SU-DHL-6 (cell line): ENCODE measurements around the gene OAF.
"Not testable (repeated sequence)": the region's sequence is repeated elsewhere in the genome, so short reads cannot be mapped to it uniquely, and the experiment has no call there.

Experiments
- H2AFZ ChIP-seq: fragments of 200-600 bp; sonication (generic); 2 replicates; pipeline ENCODE4 v1.6.1; 2014; ENCODE audit warnings: low read depth, mild to moderate bottlenecking, moderate library complexity, mixed read lengths, antibody characterized with exemption, low read length; ENCODE audit not compliant: severe bottlenecking
- H3F3A ChIP-seq: fragments of 200-600 bp; shearing (Covaris generic); 2 replicates; pipeline ENCODE4 v1.6.0; 2016; ENCODE audit warnings: antibody characterized with exemption, mild to moderate bottlenecking; ENCODE audit not compliant: insufficient read depth
- H3K27ac ChIP-seq: fragments of 200-600 bp; sonication (generic); 2 replicates; pipeline ENCODE4 v1.5.1; 2016; ENCODE audit warnings: low read depth, mild to moderate bottlenecking, low read length, moderate library complexity, mixed read lengths
- H3K27me3 ChIP-seq: fragments of 200-600 bp; sonication (generic), shearing (Covaris generic); 2 replicates; pipeline ENCODE4 v1.6.0; 2014; ENCODE audit warnings: mild to moderate bottlenecking, low read length
- H3K36me3 ChIP-seq: fragments of 200-600 bp; sonication (generic); 2 replicates; pipeline ENCODE4 v1.6.1; 2014; ENCODE audit warnings: mild to moderate bottlenecking, low read length, mixed read lengths
- H3K4me2 ChIP-seq: fragments of 300-600, 200-600 bp; shearing (Covaris generic), sonication (generic); 2 replicates; pipeline ENCODE4 v1.6.0; 2014; ENCODE audit warnings: low read length, low read depth, mild to moderate bottlenecking; ENCODE audit not compliant: poor library complexity, severe bottlenecking
- H3K4me3 ChIP-seq: fragments of 200-600 bp; sonication (generic); 2 replicates; pipeline ENCODE4 v1.5.1; 2014; ENCODE audit warnings: antibody characterized with exemption, low read length, mild to moderate bottlenecking, mixed read lengths; ENCODE audit not compliant: insufficient read depth, poor library complexity, severe bottlenecking
- H3K79me2 ChIP-seq: fragments of 200-600 bp; sonication (generic); 2 replicates; pipeline ENCODE4 v1.6.1; 2014; ENCODE audit warnings: mild to moderate bottlenecking, low read length, moderate library complexity; ENCODE audit not compliant: insufficient read depth
- H3K9ac ChIP-seq: fragments of 200-600 bp; sonication (generic); 2 replicates; pipeline ENCODE4 v1.7.0; 2014; ENCODE audit warnings: mild to moderate bottlenecking, low read length
- H3K9me2 ChIP-seq: fragments of 200-600 bp; sonication (generic); replicated peaks from 2 replicates; pipeline ENCODE4 v1.6.1; 2014; ENCODE audit warnings: low read length; ENCODE audit not compliant: insufficient read depth
- H3K9me3 ChIP-seq: fragments of 200-600 bp; sonication (generic); 2 replicates; pipeline ENCODE4 v1.6.1; 2014; ENCODE audit warnings: low read length, mixed read lengths; ENCODE audit not compliant: insufficient read depth
- H4K20me1 ChIP-seq: fragments of 200-600 bp; sonication (generic); 2 replicates; pipeline ENCODE4 v1.6.1; 2014; ENCODE audit warnings: low read depth, mild to moderate bottlenecking, antibody characterized with exemption, low read length, moderate library complexity, mixed read lengths
- EZH2phosphoT487 ChIP-seq: fragments of 200-600 bp; sonication (generic), shearing (Covaris generic); conservative IDR thresholded peaks from 2 replicates; pipeline ENCODE4 v1.6.1; 2018; ENCODE audit warnings: mild to moderate bottlenecking, antibody characterized with exemption, low read length, moderate library complexity, mixed read lengths
- TF ChIP-seq, protein P1 (sequence below): fragments of 200-600 bp; sonication (generic); IDR thresholded peaks from one replicate; pipeline ENCODE4 v1.5.1; 2017; ENCODE audit warnings: antibody characterized with exemption, mild to moderate bottlenecking, low read length, moderate library complexity; ENCODE audit not compliant: insufficient read depth, poor library complexity, severe bottlenecking

OAF gene

GRCh38 chr11:120270386-120270785 is 59.6 kb downstream of the OAF start:
- TF ChIP-seq, protein P1, sequence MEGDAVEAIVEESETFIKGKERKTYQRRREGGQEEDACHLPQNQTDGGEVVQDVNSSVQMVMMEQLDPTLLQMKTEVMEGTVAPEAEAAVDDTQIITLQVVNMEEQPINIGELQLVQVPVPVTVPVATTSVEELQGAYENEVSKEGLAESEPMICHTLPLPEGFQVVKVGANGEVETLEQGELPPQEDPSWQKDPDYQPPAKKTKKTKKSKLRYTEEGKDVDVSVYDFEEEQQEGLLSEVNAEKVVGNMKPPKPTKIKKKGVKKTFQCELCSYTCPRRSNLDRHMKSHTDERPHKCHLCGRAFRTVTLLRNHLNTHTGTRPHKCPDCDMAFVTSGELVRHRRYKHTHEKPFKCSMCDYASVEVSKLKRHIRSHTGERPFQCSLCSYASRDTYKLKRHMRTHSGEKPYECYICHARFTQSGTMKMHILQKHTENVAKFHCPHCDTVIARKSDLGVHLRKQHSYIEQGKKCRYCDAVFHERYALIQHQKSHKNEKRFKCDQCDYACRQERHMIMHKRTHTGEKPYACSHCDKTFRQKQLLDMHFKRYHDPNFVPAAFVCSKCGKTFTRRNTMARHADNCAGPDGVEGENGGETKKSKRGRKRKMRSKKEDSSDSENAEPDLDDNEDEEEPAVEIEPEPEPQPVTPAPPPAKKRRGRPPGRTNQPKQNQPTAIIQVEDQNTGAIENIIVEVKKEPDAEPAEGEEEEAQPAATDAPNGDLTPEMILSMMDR: no peak
- TF ChIP-seq EZH2phosphoT487: no peak
- Histone ChIP-seq H3K79me2 (no peaks in the 10 kb centered on the region), H3K9me2 (no peaks in the 10 kb centered on the region), H3K4me2 (no peak overlapping the region), H3K27me3 (no peaks in the 10 kb centered on the region; the same call in 1 of the 2 replicates), H2AFZ (no peak overlapping the region), H3K9me3 (no peaks in the 10 kb centered on the region), H3K27ac (no peak overlapping the region), H3K9ac (no peak overlapping the region), H3K36me3 (no peaks in the 10 kb centered on the region), H3F3A (no peaks in the 10 kb centered on the region), H4K20me1 (no peaks in the 10 kb centered on the region), H3K4me3 (no peak overlapping the region)

DNA sequence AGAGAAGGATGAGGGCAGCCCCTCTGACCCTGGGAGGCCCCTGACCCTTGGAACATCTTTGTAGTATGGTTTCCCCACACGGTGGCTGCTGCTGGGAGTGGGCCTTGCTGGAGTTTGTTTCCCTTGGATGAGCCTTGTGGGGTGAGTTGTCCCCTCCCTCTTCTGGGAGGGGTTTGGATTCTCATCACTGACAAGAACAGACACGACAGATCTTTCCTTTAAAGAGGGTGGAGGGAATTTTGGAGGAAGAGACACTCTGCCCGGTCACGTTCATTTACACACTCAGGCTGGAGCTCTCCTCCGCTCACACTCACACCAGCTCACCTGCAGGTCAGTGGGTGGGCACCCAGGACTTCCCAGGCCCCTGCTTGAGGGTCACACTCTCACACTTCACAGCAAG is 60.8 kb downstream of the OAF start:
- Histone ChIP-seq H3K4me2 (no peak overlapping the region), H3F3A (no peaks in the 10 kb centered on the region), H3K27me3 (no peaks in the 10 kb centered on the region; the same call in 1 of the 2 replicates), H2AFZ (no peak overlapping the region), H3K9me3 (no peaks in the 10 kb centered on the region), H3K79me2 (no peaks in the 10 kb centered on the region), H3K27ac (no peak overlapping the region), H4K20me1 (no peaks in the 10 kb centered on the region), H3K9me2 (no peaks in the 10 kb centered on the region), H3K36me3 (no peaks in the 10 kb centered on the region), H3K4me3 (no peak overlapping the region), H3K9ac (no peak overlapping the region)
- TF ChIP-seq, protein P1: no peak
- TF ChIP-seq EZH2phosphoT487: no peak

- Histone ChIP-seq H3K9me3 (no peaks in the 10 kb centered on the region), H2AFZ (no peak overlapping the region), H4K20me1 (no peaks in the 10 kb centered on the region), H3K4me2 (no peak overlapping the region), H3K79me2 (no peaks in the 10 kb centered on the region), H3K27me3 (no peaks in the 10 kb centered on the region; the same call in 1 of the 2 replicates), H3K36me3 (no peaks in the 10 kb centered on the region), H3K9ac (no peak overlapping the region), H3K4me3 (no peak overlapping the region), H3K9me2 (no peaks in the 10 kb centered on the region), H3K27ac (no peak overlapping the region), H3F3A (no peaks in the 10 kb centered on the region)
- TF ChIP-seq, protein P1: no peak
- TF ChIP-seq EZH2phosphoT487: no peak
Measured at GRCh38 chr11:120272303-120272702, 61.5 kb downstream of the OAF start.

DNA sequence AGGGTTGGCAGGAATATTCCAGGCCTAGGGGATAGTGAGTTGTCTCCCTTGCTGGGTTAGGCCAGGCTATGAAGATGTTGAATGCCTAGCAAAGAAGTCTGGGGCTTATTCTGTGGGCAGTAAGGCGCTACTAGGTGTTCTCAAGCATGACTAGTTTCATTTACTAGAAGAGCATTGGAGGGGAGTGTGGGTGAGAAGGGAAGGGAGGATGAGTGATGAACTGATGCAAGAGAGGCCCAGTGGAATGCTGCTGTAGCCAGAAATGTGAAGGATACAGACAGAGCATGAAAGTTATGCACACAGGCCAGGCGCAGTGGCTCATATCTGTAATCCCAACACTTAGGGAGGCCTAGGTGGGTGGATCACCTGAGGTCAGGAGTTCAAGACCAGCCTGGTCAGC is 62.6 kb downstream of the OAF start:
- no peaks in the 10 kb centered on the region for H3F3A ChIP-seq
- no peak overlapping the region for H2AFZ ChIP-seq
- no peak for TF ChIP-seq EZH2phosphoT487
- TF ChIP-seq, protein P1: no peak

GRCh38 chr11:120273956-120274355 is 63.1 kb downstream of the OAF start:
- H4K20me1 ChIP-seq, H3K36me3 ChIP-seq, H2AFZ ChIP-seq, H3K4me3 ChIP-seq, H3K27ac ChIP-seq, H3K9me3 ChIP-seq, H3K27me3 ChIP-seq, H3F3A ChIP-seq, H3K4me2 ChIP-seq, H3K79me2 ChIP-seq, H3K9me2 ChIP-seq, H3K9ac ChIP-seq: not testable (repeated sequence)

More for the DNA sequence above, 62.6 kb downstream of the OAF start:
- H4K20me1 ChIP-seq: no peaks in the 10 kb centered on the region
- no peaks in the 10 kb centered on the region for H3K36me3 ChIP-seq
- no peaks in the 10 kb centered on the region; the same call in 1 of the 2 replicates for H3K27me3 ChIP-seq
- no peaks in the 10 kb centered on the region for H3K9me2 ChIP-seq
- H3K79me2 ChIP-seq: no peaks in the 10 kb centered on the region
- no peak overlapping the region for H3K9ac ChIP-seq
- H3K4me3 ChIP-seq: no peak overlapping the region
- H3K4me2 ChIP-seq: no peak overlapping the region
- no peak overlapping the region for H3K27ac ChIP-seq
- H3K9me3 ChIP-seq: no peaks in the 10 kb centered on the region
